GM18907 (cell line): ENCODE results near the gene PRUNE2.
"Not testable (repeated sequence)": the region's sequence is repeated elsewhere in the genome, so short reads cannot be mapped to it uniquely, and the experiment has no call there.

Experiments used
- ATAC-seq: cut with Tn5 transposase; IDR thresholded peaks from one replicate; pipeline ENCODE4 v1.9.1; 2021; ENCODE audit warnings: mild to moderate bottlenecking, moderate library complexity; ENCODE audit not compliant: unreplicated experiment

The PRUNE2 gene

GRCh38 chr9:76743931-76744330 lies 162.0 kb downstream of the PRUNE2 start:
- ATAC-seq, result no peak

- not testable (repeated sequence) for ATAC-seq
Observed at GRCh38 chr9:76742890-76743289, 163.0 kb downstream of the PRUNE2 start.

- ATAC-seq, result no peak
Observed at GRCh38 chr9:76741524-76741923, 164.4 kb downstream of the PRUNE2 start.

- no peak for ATAC-seq
Observed at GRCh38 chr9:76738402-76738801, 167.5 kb downstream of the PRUNE2 start.

- no peak for ATAC-seq
Observed at GRCh38 chr9:76737154-76737902, 168.6 kb downstream of the PRUNE2 start.

GRCh38 chr9:76734716-76735115 lies 171.2 kb downstream of the PRUNE2 start:
- ATAC-seq, result no peak

- no peak for ATAC-seq
Observed at GRCh38 chr9:76733096-76733495, 172.8 kb downstream of the PRUNE2 start.

- no peak for ATAC-seq
Observed at GRCh38 chr9:76732341-76732958, 173.5 kb downstream of the PRUNE2 start.

GRCh38 chr9:76730801-76731200 lies 175.1 kb downstream of the PRUNE2 start:
- ATAC-seq, result no peak

GRCh38 chr9:76729980-76730737 lies 175.8 kb downstream of the PRUNE2 start:
- ATAC-seq, result no peak

GRCh38 chr9:76729116-76729515 lies 176.8 kb downstream of the PRUNE2 start:
- ATAC-seq, result no peak

- no peak for ATAC-seq
Observed at GRCh38 chr9:76725885-76726284, 180.0 kb downstream of the PRUNE2 start.

GRCh38 chr9:76725011-76725546 lies 180.8 kb downstream of the PRUNE2 start:
- no peak for ATAC-seq

- no peak for ATAC-seq
Observed at GRCh38 chr9:76720245-76720644, 185.7 kb downstream of the PRUNE2 start.

- no peak for ATAC-seq
Observed at GRCh38 chr9:76718166-76718565, 187.7 kb downstream of the PRUNE2 start.

GRCh38 chr9:76717613-76718012 lies 188.3 kb downstream of the PRUNE2 start:
- no peak for ATAC-seq

GRCh38 chr9:76717176-76717575 lies 188.7 kb downstream of the PRUNE2 start:
- no peak for ATAC-seq

GRCh38 chr9:76716085-76716672 lies 189.7 kb downstream of the PRUNE2 start:
- no peak for ATAC-seq

GRCh38 chr9:76713381-76713780 lies 192.5 kb downstream of the PRUNE2 start:
- no peak for ATAC-seq

GRCh38 chr9:76709020-76709419 lies 196.9 kb downstream of the PRUNE2 start:
- no peak for ATAC-seq

- ATAC-seq, result no peak
Observed at GRCh38 chr9:76707510-76707909, 198.4 kb downstream of the PRUNE2 start.
